ENCODE data around the gene TTLL11.

TTLL11 gene

DNA sequence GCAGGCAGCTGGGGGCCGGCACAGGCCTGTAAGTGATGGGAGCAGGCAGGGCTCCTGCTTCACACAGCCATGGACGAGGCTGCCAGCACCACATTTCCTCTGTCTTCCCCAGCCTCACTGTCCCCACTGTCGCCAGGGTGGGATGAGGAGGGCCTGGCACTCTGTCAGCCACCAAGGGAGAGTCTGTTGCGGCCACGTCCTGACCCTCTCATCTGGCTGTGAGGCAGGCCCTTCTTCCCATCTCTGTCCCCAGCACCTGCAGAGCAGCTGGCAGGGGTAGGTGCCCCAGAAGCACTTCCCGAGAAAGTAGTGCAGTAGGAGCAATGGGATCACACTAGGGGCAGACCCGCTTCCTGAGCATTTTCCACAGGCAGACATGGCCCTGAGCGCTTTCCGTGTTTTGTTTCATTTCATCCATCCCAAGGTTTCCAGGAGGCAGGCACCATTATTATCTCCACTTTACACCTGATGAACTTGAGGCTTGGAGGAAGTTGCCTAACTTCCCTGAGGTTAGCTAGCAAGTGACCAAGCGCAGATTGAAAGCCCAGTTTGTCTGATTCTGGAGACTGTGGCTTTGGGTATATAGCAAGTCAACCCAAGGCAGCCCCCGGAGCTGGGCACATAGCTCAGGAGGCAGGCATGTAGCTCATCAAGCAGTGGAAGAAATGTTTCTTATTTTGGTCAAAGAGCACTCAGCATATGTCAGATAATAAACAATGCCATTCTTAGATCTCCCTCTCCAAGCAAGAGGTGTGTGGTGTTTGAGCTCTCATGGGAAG, 239.3 kb downstream of the TTLL11 start:
- no peak for DNase-seq (ENCODE audit: low spot score)

- peak; percentile 40 for DNase-seq (ENCODE audit: low spot score)
These were observed 240.2 kb downstream of the TTLL11 start for GRCh38 chr9:121852651-121853616.

GRCh38 chr9:121852241-121852640, 240.9 kb downstream of the TTLL11 start:
- DNase-seq (ENCODE audit: low spot score): no peak

- no peak for DNase-seq (ENCODE audit: low spot score)
These were observed 241.4 kb downstream of the TTLL11 start for GRCh38 chr9:121851641-121852091.

- DNase-seq (ENCODE audit: low spot score): no peak
These were observed 242.7 kb downstream of the TTLL11 start for GRCh38 chr9:121850366-121850765.

DNA sequence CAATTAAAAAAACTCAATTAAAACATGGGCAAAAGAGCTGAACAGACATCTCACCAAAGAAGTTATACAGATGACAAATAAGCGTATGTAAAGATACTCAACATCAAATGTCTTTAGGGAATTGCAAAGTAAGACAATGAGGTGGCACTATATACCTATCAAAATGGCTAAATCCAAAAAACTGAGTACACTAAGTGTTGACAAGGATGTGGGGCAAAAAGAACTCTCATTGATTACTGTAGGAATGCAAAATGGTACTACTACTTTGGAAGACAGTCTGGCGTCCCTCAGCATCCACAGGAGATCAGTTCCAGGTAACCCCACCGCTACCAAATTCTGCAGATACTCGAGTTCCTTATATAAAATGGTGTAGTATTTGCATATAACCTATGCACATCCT, 243.6 kb downstream of the TTLL11 start:
- no peak for DNase-seq (ENCODE audit: low spot score)

DNA sequence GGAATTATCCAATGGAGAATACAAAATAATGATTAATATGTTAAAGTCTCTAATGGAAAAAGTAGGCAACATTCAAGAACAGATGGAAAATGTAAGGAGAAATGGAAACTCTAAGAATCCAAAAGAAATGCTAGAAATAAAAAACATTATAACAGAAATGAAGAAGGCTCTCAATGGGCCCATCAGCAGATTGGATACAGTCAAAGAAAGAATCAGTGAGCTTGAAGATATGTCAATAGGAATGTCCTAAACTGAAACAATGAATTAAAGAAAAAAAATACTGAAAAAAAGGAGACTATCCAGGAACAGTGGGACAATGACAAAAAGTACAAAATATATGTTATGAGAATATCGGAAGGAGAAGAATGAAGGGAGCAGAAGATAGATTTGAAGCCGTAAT, 248.5 kb downstream of the TTLL11 start:
- DNase-seq (ENCODE audit: low spot score): no peak

DNA sequence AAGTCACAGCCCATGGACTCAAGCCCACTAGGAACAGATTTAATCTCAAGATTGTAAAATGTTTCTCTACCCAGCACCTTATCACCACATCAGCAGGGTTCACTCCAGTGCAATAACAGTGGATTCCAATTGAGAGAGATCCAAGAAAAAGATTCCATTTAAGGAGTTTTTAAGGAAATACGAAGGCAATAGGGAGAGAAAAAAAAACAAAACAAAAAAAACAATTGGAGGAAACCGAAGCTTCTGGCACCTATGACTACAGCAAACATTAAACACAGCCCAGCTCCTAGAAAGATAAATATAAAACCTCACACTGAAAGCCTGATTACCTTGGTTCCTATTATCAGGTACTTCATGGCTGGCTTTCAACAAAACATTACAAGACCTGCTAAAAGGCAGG, 249.0 kb downstream of the TTLL11 start:
- DNase-seq (ENCODE audit: low spot score): no peak

GRCh38 chr9:121842612-121842978, 250.5 kb downstream of the TTLL11 start:
- peak; percentile 35 for DNase-seq (ENCODE audit: low spot score)

GRCh38 chr9:121841771-121842611, 251.1 kb downstream of the TTLL11 start:
- DNase-seq (ENCODE audit: low spot score): no peak

DNA sequence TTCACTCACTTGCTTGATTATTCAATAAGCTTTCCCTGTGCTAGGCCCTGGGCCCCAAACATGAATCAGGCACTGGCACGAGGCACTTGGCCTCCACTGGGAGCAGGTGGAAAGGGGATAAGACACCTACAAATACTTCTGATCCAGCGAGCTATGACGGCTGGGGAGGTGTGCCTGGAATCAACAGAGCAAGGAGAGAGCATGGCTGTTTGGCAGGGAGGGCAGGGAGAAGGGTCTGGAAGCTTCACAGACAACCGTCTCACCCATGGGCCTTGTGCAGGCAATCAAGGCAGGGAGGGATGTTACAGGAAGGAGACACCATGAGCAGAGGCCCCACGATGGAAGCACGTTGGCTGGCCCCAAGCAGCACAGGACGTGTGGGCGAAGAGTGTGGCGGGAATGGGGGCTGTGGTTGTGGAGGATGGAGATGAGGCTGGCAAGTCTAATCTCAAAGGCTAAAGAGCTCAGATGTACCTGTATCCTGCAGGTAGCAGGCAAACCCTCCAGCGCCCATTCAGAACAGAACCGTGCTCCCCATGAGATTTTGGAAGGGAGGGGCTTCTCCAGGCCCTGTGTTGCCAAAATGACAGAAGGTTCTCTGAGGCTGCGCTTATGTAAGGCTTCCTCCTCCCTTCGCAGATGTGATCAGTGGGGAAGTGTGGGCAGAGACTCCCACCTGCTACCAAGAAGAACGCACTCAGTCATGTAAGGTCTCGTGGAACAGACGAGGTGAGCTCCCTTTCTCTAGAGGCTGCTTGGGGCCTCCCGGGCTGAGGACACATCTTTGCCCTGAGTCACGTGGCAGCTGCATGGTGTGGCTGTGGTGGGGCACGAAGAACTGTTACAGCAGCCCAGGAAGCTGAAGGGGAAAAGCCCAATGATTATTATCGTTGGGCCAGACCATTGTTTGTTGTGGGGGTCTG, 252.0 kb downstream of the TTLL11 start:
- no peak for DNase-seq (ENCODE audit: low spot score)

DNA sequence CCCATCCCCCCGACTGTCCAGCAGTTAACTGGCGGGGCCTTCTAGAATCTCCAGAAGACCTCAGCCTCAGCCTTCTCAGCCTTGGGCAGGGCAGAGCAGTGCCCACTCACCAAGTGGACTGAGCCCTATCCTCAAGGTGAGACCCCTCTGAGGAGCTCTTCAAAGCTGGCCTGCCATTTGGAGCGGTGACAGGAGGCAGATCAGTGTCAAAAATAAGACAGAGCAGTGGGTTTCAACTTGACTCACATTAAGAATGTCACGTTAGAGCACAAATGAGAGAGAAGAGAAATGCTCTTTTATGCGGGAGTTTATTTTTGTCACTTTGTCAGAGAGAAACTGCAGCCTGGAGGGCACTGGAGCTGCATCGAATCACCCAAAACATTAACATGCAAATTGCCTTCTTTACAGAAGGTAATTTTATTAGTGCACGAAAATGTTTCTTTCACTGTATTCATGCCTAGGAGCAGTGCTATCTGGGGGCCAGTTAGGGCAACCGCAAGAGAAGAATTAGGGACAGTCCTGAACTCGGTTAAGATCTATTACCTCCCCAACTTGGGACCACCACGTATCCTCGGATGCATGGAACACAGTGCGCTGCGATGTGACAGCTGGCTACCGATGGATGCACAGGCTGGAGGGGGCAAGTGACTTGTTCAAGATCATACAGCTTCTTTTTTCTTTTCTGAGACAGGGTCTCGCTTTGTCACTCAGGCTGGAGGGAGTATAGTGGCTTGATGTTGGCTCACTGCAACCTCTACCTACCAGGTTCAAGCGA, 253.2 kb downstream of the TTLL11 start:
- DNase-seq (ENCODE audit: low spot score): no peak

GRCh38 chr9:121838746-121839669, 254.1 kb downstream of the TTLL11 start:
- DNase-seq (ENCODE audit: low spot score): no peak

DNA sequence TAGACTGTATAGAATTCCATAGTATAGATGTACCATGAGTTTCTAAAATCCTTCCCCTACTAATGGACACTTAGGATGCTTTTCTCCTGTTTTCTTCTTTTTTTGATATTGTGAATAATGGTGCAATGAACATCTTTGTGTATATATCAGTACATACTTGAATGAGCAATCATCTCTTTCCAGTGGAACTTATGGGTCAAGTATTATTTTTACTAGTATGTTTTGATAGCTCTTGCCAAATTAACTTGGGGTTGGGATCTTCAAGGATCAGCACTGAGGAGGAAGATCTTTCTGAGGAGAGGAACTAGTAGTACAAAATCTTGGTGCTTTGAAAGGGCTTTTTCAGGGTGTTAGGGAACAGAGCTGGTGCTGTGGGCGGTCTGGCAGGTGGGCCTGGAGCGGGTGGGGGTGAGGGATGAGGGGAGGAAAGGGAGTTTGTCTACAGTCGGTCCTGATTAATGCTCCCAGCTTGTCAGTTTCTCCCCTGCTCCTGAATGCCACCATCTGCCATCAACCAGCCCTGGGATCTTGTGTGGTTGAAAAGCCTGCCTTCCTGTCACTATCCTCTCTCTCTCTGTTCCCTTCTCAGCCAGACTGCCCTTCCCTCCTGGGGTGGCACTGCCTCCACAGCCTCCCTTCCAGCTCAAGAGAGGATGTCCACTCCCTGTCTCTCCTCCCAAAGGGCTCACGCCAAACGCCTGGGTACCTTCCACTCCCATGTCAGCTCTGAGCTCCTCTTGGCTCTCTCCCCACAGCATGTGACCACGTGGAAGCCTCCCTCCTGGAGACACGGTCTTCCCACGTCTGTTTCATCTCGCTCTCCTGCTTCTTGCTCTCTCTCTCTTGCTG, 255.8 kb downstream of the TTLL11 start:
- DNase-seq (ENCODE audit: low spot score): no peak

DNA sequence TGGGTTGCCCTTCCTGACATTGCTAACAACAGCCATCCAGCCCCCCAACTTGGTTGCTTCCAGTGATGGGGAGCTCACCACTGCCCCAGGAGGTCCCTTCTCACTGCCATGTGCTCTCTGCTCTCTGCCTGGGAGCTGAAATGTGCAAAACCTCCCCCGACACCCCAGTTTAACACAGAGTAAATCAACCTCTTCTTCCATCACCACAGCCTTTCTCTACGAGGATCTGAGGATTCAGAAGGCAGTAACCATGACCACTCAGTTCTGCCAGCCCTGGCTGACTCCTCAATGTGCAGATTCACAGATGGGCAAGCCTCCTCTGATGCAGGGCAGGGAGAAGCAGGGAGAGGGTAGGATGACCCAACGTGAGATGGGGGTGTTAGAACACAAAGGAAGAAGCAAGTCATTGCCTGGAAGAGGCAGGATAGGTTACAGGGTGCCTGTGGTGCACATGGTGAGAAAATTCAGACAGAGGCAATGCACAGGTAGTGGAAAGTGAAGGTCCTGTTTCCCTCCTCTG, 256.7 kb downstream of the TTLL11 start:
- DNase-seq (ENCODE audit: low spot score): no peak

- DNase-seq (ENCODE audit: low spot score): no peak
These were observed 257.3 kb downstream of the TTLL11 start for GRCh38 chr9:121835587-121836365.

GRCh38 chr9:121833061-121833460, 260.0 kb downstream of the TTLL11 start:
- DNase-seq (ENCODE audit: low spot score): no peak
